Measurements from ENCODE around the gene FCSK.

FCSK gene

GRCh38 chr16:70474320-70475053, 20.1 kb downstream of the FCSK start:
- Histone ChIP-seq H3K4me1 (ENCODE audit: control insufficient read depth in 1 of 2, insufficient read depth in 2 of 2, low read length in 2 of 2) (peaks cover 20 to 24% of the 10 kb centered on the region in 2 experiments), H2BK12ac (ENCODE audit: low read length) (no peak overlapping the region), H2BK120ac (ENCODE audit: insufficient read depth, low read length, poor library complexity) (no peak overlapping the region), H3K4ac (ENCODE audit: low read depth, low read length) (no peak overlapping the region), H3K18ac (ENCODE audit: low read length) (no peak overlapping the region), H3K79me1 (ENCODE audit: low read length) (no peaks in the 10 kb centered on the region), H3K14ac (ENCODE audit: low read length) (no peak overlapping the region), H2AK5ac (ENCODE audit: low read length) (peak overlapping the region; percentile 16), H3K27me3 (ENCODE audit: insufficient read depth, low read length) (no peaks in the 10 kb centered on the region), H3K36me3 (ENCODE audit: control insufficient read depth in 1 of 2, insufficient read depth in 2 of 2, low read length in 2 of 2) (peaks cover 13% of the 10 kb centered on the region in 2 experiments), H3K27ac (ENCODE audit: low read depth, low read length) (no peak overlapping the region), H3K4me2 (ENCODE audit: low read length) (no peak overlapping the region), H3K9ac (ENCODE audit: low read length) (no peak overlapping the region), H3K79me2 (ENCODE audit: control insufficient read depth, insufficient read depth, low read length, poor library complexity) (no peaks in the 10 kb centered on the region), H4K8ac (ENCODE audit: low read depth, low read length) (no peak overlapping the region), H3K4me3 (ENCODE audit: low read depth, low read length) (no peak overlapping the region), H3K9me3 (ENCODE audit: insufficient read depth, low read depth, low read length) (no peaks in the 10 kb centered on the region), H4K12ac (ENCODE audit: low read depth, low read length) (no peak overlapping the region), H3K23ac (ENCODE audit: low read length) (no peak overlapping the region), H2BK5ac (ENCODE audit: low read depth, low read length, poor library complexity) (no peak overlapping the region), H2AFZ (ENCODE audit: insufficient read depth, low read length, poor library complexity) (no peak overlapping the region), H4K91ac (ENCODE audit: low read depth, low read length) (peak overlapping the region; percentile 21)
- DNase-seq, result no peak
- WGBS (ENCODE audit: extremely low coverage, insufficient coverage, insufficient read length), result no CpG with 5 or more reads among the region's 22 CpGs

- H3K18ac ChIP-seq (ENCODE audit: low read length), result no peak overlapping the region
- no peak overlapping the region for H2BK5ac ChIP-seq (ENCODE audit: low read depth, low read length, poor library complexity)
- H2BK120ac ChIP-seq (ENCODE audit: insufficient read depth, low read length, poor library complexity), result no peak overlapping the region
- H4K8ac ChIP-seq (ENCODE audit: low read depth, low read length), result no peak overlapping the region
- WGBS (ENCODE audit: extremely low coverage, insufficient coverage, insufficient read length), result no CpG with 5 or more reads among the region's 24 CpGs
- no peak overlapping the region for H4K12ac ChIP-seq (ENCODE audit: low read depth, low read length)
- H3K27ac ChIP-seq (ENCODE audit: low read depth, low read length), result no peak overlapping the region
- peak in 1 of 2 donors; percentile 54 for DNase-seq
- H3K4me2 ChIP-seq (ENCODE audit: low read length), result no peak overlapping the region
- H4K91ac ChIP-seq (ENCODE audit: low read depth, low read length), result peak overlapping the region; percentile 21
- no peak overlapping the region for H3K4ac ChIP-seq (ENCODE audit: low read depth, low read length)
- H2AFZ ChIP-seq (ENCODE audit: insufficient read depth, low read length, poor library complexity), result no peak overlapping the region
- H3K36me3 ChIP-seq (ENCODE audit: control insufficient read depth in 1 of 2, insufficient read depth in 2 of 2, low read length in 2 of 2), result peaks cover 21% of the 10 kb centered on the region in 2 experiments
- H3K9ac ChIP-seq (ENCODE audit: low read length), result no peak overlapping the region
- no peak overlapping the region for H3K4me3 ChIP-seq (ENCODE audit: low read depth, low read length)
- no peaks in the 10 kb centered on the region for H3K79me2 ChIP-seq (ENCODE audit: control insufficient read depth, insufficient read depth, low read length, poor library complexity)
- H2BK12ac ChIP-seq (ENCODE audit: low read length), result no peak overlapping the region
- H3K79me1 ChIP-seq (ENCODE audit: low read length), result no peaks in the 10 kb centered on the region
- no peaks in the 10 kb centered on the region for H3K27me3 ChIP-seq (ENCODE audit: insufficient read depth, low read length)
- no peaks in the 10 kb centered on the region for H3K9me3 ChIP-seq (ENCODE audit: insufficient read depth, low read depth, low read length)
- H3K23ac ChIP-seq (ENCODE audit: low read length), result no peak overlapping the region
- H3K4me1 ChIP-seq (ENCODE audit: control insufficient read depth in 1 of 2, insufficient read depth in 2 of 2, low read length in 2 of 2), result peaks cover 20 to 24% of the 10 kb centered on the region in 2 experiments
- no peak overlapping the region for H3K14ac ChIP-seq (ENCODE audit: low read length)
- peak overlapping the region; percentile 15 for H2AK5ac ChIP-seq (ENCODE audit: low read length)
Observed at GRCh38 chr16:70475054-70475871, 20.9 kb downstream of the FCSK start.

- no peak overlapping the region for H2BK120ac ChIP-seq (ENCODE audit: insufficient read depth, low read length, poor library complexity)
- peak in 1 of 2 donors; percentile 42 for DNase-seq
- H2AFZ ChIP-seq (ENCODE audit: insufficient read depth, low read length, poor library complexity), result no peak overlapping the region
- H2BK5ac ChIP-seq (ENCODE audit: low read depth, low read length, poor library complexity), result no peak overlapping the region
- H3K79me2 ChIP-seq (ENCODE audit: control insufficient read depth, insufficient read depth, low read length, poor library complexity), result no peaks in the 10 kb centered on the region
- no peaks in the 10 kb centered on the region for H3K79me1 ChIP-seq (ENCODE audit: low read length)
- H4K12ac ChIP-seq (ENCODE audit: low read depth, low read length), result no peak overlapping the region
- H3K4me1 ChIP-seq (ENCODE audit: control insufficient read depth in 1 of 2, insufficient read depth in 2 of 2, low read length in 2 of 2), result peaks cover 20 to 21% of the 10 kb centered on the region in 2 experiments
- H2AK5ac ChIP-seq (ENCODE audit: low read length), result no peak overlapping the region
- no peak overlapping the region for H3K23ac ChIP-seq (ENCODE audit: low read length)
- H2BK12ac ChIP-seq (ENCODE audit: low read length), result no peak overlapping the region
- no peak overlapping the region for H4K8ac ChIP-seq (ENCODE audit: low read depth, low read length)
- peaks cover 1% of the 10 kb centered on the region for H3K9me3 ChIP-seq (ENCODE audit: insufficient read depth, low read depth, low read length)
- no peak overlapping the region for H3K4ac ChIP-seq (ENCODE audit: low read depth, low read length)
- no peak overlapping the region for H3K9ac ChIP-seq (ENCODE audit: low read length)
- peaks cover 33% of the 10 kb centered on the region in 2 experiments for H3K36me3 ChIP-seq (ENCODE audit: control insufficient read depth in 1 of 2, insufficient read depth in 2 of 2, low read length in 2 of 2)
- no peak overlapping the region for H3K14ac ChIP-seq (ENCODE audit: low read length)
- H3K27ac ChIP-seq (ENCODE audit: low read depth, low read length), result peak overlapping the region; percentile 23
- no peak overlapping the region for H3K18ac ChIP-seq (ENCODE audit: low read length)
- peak overlapping the region; percentile 27 for H3K4me2 ChIP-seq (ENCODE audit: low read length)
- no CpG with 5 or more reads among the region's 13 CpGs for WGBS (ENCODE audit: extremely low coverage, insufficient coverage, insufficient read length)
- no peak overlapping the region for H4K91ac ChIP-seq (ENCODE audit: low read depth, low read length)
- no peak overlapping the region for H3K4me3 ChIP-seq (ENCODE audit: low read depth, low read length)
- no peaks in the 10 kb centered on the region for H3K27me3 ChIP-seq (ENCODE audit: insufficient read depth, low read length)
Observed at GRCh38 chr16:70476272-70477020, 22.1 kb downstream of the FCSK start.

- Histone ChIP-seq H3K4ac (ENCODE audit: low read depth, low read length) (no peak overlapping the region), H3K79me2 (ENCODE audit: control insufficient read depth, insufficient read depth, low read length, poor library complexity) (no peaks in the 10 kb centered on the region), H3K36me3 (ENCODE audit: control insufficient read depth in 1 of 2, insufficient read depth in 2 of 2, low read length in 2 of 2) (peaks cover 38 to 44% of the 10 kb centered on the region in 2 experiments), H3K27me3 (ENCODE audit: insufficient read depth, low read length) (no peaks in the 10 kb centered on the region), H4K91ac (ENCODE audit: low read depth, low read length) (no peak overlapping the region), H2BK120ac (ENCODE audit: insufficient read depth, low read length, poor library complexity) (no peak overlapping the region), H3K4me3 (ENCODE audit: low read depth, low read length) (no peak overlapping the region), H3K79me1 (ENCODE audit: low read length) (no peaks in the 10 kb centered on the region), H4K12ac (ENCODE audit: low read depth, low read length) (no peak overlapping the region), H2AFZ (ENCODE audit: insufficient read depth, low read length, poor library complexity) (no peak overlapping the region), H3K14ac (ENCODE audit: low read length) (no peak overlapping the region), H3K23ac (ENCODE audit: low read length) (no peak overlapping the region), H3K18ac (ENCODE audit: low read length) (no peak overlapping the region), H3K4me2 (ENCODE audit: low read length) (no peak overlapping the region), H2BK12ac (ENCODE audit: low read length) (no peak overlapping the region), H4K8ac (ENCODE audit: low read depth, low read length) (no peak overlapping the region), H3K27ac (ENCODE audit: low read depth, low read length) (no peak overlapping the region), H3K4me1 (ENCODE audit: control insufficient read depth in 1 of 2, insufficient read depth in 2 of 2, low read length in 2 of 2) (peaks cover 16 to 19% of the 10 kb centered on the region in 2 experiments), H2AK5ac (ENCODE audit: low read length) (no peak overlapping the region), H3K9me3 (ENCODE audit: insufficient read depth, low read depth, low read length) (peaks cover 1% of the 10 kb centered on the region), H3K9ac (ENCODE audit: low read length) (no peak overlapping the region), H2BK5ac (ENCODE audit: low read depth, low read length, poor library complexity) (no peak overlapping the region)
- WGBS (ENCODE audit: extremely low coverage, insufficient coverage, insufficient read length), result no CpG with 5 or more reads among the region's 8 CpGs
- DNase-seq, result no peak
Observed at GRCh38 chr16:70478169-70478568, 23.8 kb downstream of the FCSK start.

Measured in trophoblast cell (in vitro differentiated cells and primary cell).